IMR-90 (cell line): ENCODE measurements around the gene KLHL20. TPM values are rescaled to one million over a fixed set of nuclear protein-coding genes. Genes with fewer than 3 reads are reported as not detected.

Source experiments
- ATAC-seq: fragments of 200-7000 bp; cut with Tn5 transposase; 2 replicates; pipeline ENCODE4 v1.9.1; 2020; ENCODE audit warnings: low read depth, mild to moderate bottlenecking, moderate library complexity
- BruUV-seq: library from RNA; stranded (reverse); fragments of 400-500 nt; replicated peaks from 2 replicates; lab custom pipeline; 2021; lab: Mats Ljungman, UMichigan
- CTCF ChIA-PET: fragments of 300-600 bp; formaldehyde crosslinking; extraction: SDS; loops from one replicate; lab custom pipeline; 2021; ENCODE audit warnings: antibody characterized with exemption; lab: Yijun Ruan, JAX
- POLR2A ChIA-PET: fragments of 300-600 bp; sonication (Branson Sonifier 250); formaldehyde crosslinking; loops from one replicate; lab custom pipeline; 2022; ENCODE audit warnings: antibody characterized with exemption; ENCODE audit not compliant: unreplicated experiment; lab: Charles Lee
- DNase-seq: peaks from one replicate; pipeline ENCODE4 v3.0.0; 2013
- H2AFZ ChIP-seq: replicated peaks from 2 replicates; pipeline ENCODE3; 2013; ENCODE audit warnings: low read length, mild to moderate bottlenecking; ENCODE audit not compliant: poor library complexity
- H2AK5ac ChIP-seq: 2 replicates; pipeline ENCODE4 v1.6.1; 2013; ENCODE audit warnings: low read depth, low read length, inconsistent platforms
- H2AK9ac ChIP-seq: replicated peaks from 2 replicates; pipeline ENCODE3; 2013; ENCODE audit warnings: mild to moderate bottlenecking, low read depth, low read length, moderate library complexity; ENCODE audit not compliant: poor library complexity
- H2BK120ac ChIP-seq: 2 replicates; pipeline ENCODE4 v1.6.1; 2013; ENCODE audit warnings: low read depth, low read length, inconsistent platforms
- H2BK15ac ChIP-seq: 3 replicates; pipeline ENCODE4 v1.6.1; 2013; ENCODE audit warnings: low read depth, low read length, inconsistent platforms
- H2BK20ac ChIP-seq: 2 replicates; pipeline ENCODE4 v1.6.1; 2013; ENCODE audit warnings: low read depth, mild to moderate bottlenecking, inconsistent platforms, low read length, moderate library complexity
- H2BK5ac ChIP-seq: 2 replicates; pipeline ENCODE4 v1.6.1; 2013; ENCODE audit warnings: mild to moderate bottlenecking, low read depth, low read length, inconsistent platforms; ENCODE audit not compliant: poor library complexity, severe bottlenecking
- H3K14ac ChIP-seq: replicated peaks from 2 replicates; pipeline ENCODE4 v1.6.1; 2013; ENCODE audit warnings: low read depth, low read length, inconsistent platforms
- H3K18ac ChIP-seq: 2 replicates; pipeline ENCODE4 v1.6.1; 2013; ENCODE audit warnings: low read depth, low read length, control low read depth
- H3K23ac ChIP-seq: 2 replicates; pipeline ENCODE4 v1.6.1; 2013; ENCODE audit warnings: low read depth, low read length, inconsistent platforms
- H3K27ac ChIP-seq: 2 replicates; pipeline ENCODE4 v1.5.1; 2013; ENCODE audit warnings: mild to moderate bottlenecking, control low read depth, low read length; ENCODE audit not compliant: insufficient read depth
- H3K27me3 ChIP-seq: 2 replicates; pipeline ENCODE4 v1.6.1; 2013; ENCODE audit warnings: low read length; ENCODE audit not compliant: control insufficient read depth, insufficient read depth
- H3K36me3 ChIP-seq: 2 replicates; pipeline ENCODE4 v1.6.1; 2013; ENCODE audit warnings: low read length, mixed read lengths; ENCODE audit not compliant: control insufficient read depth, insufficient read depth
- H3K4ac ChIP-seq: 2 replicates; pipeline ENCODE4 v1.6.1; 2013; ENCODE audit warnings: low read depth, low read length, inconsistent platforms
- H3K4me1 ChIP-seq: 2 replicates; pipeline ENCODE4 v1.6.1; 2013; ENCODE audit warnings: low read length, mixed read lengths; ENCODE audit not compliant: control insufficient read depth, insufficient read depth
- H3K4me2 ChIP-seq: 2 replicates; pipeline ENCODE4 v1.6.1; 2013; ENCODE audit warnings: low read depth, mild to moderate bottlenecking, control low read depth, low read length, moderate library complexity
- H3K4me3 ChIP-seq: 2 replicates; pipeline ENCODE4 v1.5.1; 2013; ENCODE audit warnings: low read depth, mild to moderate bottlenecking, control low read depth, low read length, moderate library complexity; ENCODE audit not compliant: insufficient read depth
- H3K56ac ChIP-seq: 2 replicates; pipeline ENCODE4 v1.6.1; 2013; ENCODE audit warnings: low read length, inconsistent platforms; ENCODE audit not compliant: insufficient read depth; ENCODE audit errors: extremely low read depth
- H3K79me1 ChIP-seq, 2 experiments: 2 replicates each; pipeline ENCODE4 v1.6.1; 2013; ENCODE audit warnings: low read length in 2 of 2, inconsistent platforms in 1 of 2, low read depth in 1 of 2
- H3K9ac ChIP-seq: 2 replicates; pipeline ENCODE4 v1.6.1; 2013; ENCODE audit warnings: low read depth, low read length, control low read depth
- H3K9me1 ChIP-seq: 2 replicates; pipeline ENCODE4 v1.6.1; 2013; ENCODE audit warnings: low read length, inconsistent platforms; ENCODE audit not compliant: insufficient read depth
- H3K9me3 ChIP-seq: 2 replicates; pipeline ENCODE4 v1.6.1; 2013; ENCODE audit warnings: low read length; ENCODE audit not compliant: control insufficient read depth, insufficient read depth
- H4K20me1 ChIP-seq: 2 replicates; pipeline ENCODE4 v1.6.1; 2013; ENCODE audit warnings: low read length, inconsistent platforms; ENCODE audit not compliant: insufficient read depth
- H4K5ac ChIP-seq: 2 replicates; pipeline ENCODE4 v1.6.1; 2013; ENCODE audit warnings: mild to moderate bottlenecking, low read depth, low read length, control low read depth
- H4K8ac ChIP-seq, 2 experiments: 2 replicates each; pipeline ENCODE4 v1.6.1; 2013; ENCODE audit warnings: low read depth in 2 of 2, low read length in 2 of 2, control low read depth in 1 of 2, inconsistent platforms in 1 of 2
- H4K91ac ChIP-seq: 2 replicates; pipeline ENCODE4 v1.6.1; 2013; ENCODE audit warnings: low read depth, low read length, inconsistent platforms; ENCODE audit not compliant: insufficient read depth
- BHLHE40 ChIP-seq: fragments of 150-350 bp; IDR thresholded peaks from 2 replicates; pipeline ENCODE4 v1.6.1; 2016; ENCODE audit warnings: mild to moderate bottlenecking, low read depth, low read length
- CHD1 ChIP-seq: IDR thresholded peaks from 2 replicates; pipeline ENCODE4 v1.6.1; 2012; ENCODE audit warnings: low read depth, low read length, improper control_type of control experiment
- MAFK ChIP-seq: IDR thresholded peaks from 2 replicates; pipeline ENCODE4 v1.6.1; 2012; ENCODE audit warnings: low read depth, low read length, improper control_type of control experiment
- POLR2A ChIP-seq: IDR thresholded peaks from 2 replicates; pipeline ENCODE4 v1.6.1; 2012; ENCODE audit warnings: mild to moderate bottlenecking, low read depth, low read length
- RCOR1 ChIP-seq: IDR thresholded peaks from 2 replicates; pipeline ENCODE4 v1.6.1; 2012; ENCODE audit warnings: mild to moderate bottlenecking, low read length, improper control_type of control experiment; ENCODE audit not compliant: insufficient replicate concordance
- RFX5 ChIP-seq: IDR thresholded peaks from 2 replicates; pipeline ENCODE4 v1.8.0; 2012; ENCODE audit warnings: low read depth, mild to moderate bottlenecking, low read length, moderate library complexity
- WGBS, 2 experiments: methylation state at CpG; one replicate each; pipeline versions ENCODE4 v1.1.5 to v1.1.7; 2013; ENCODE audit warnings: missing lambda C conversion rate in 2 of 2; ENCODE audit not compliant: insufficient read length in 1 of 2; ENCODE audit errors: extremely low coverage in 2 of 2; 5-methylcytosine and 5-hydroxymethylcytosine counted together
- dilution Hi-C: fragments of 300-500 bp; cut with HindIII; formaldehyde crosslinking; loops from one replicate; pipeline ENCODE4 v1.14.3; 2018; ENCODE audit warnings: low sequenced_read_pairs; ENCODE audit not compliant: unreplicated experiment
- in situ Hi-C: fragments of 300-500 bp; cut with MboI; formaldehyde crosslinking; loops from 3 replicates; pipeline ENCODE4 v1.14.3; 2019; ENCODE audit warnings: low sequenced_read_pairs, inconsistent platforms, mixed read lengths
- intact Hi-C: fragments of 100-400 bp; cut with micrococcal nuclease; formaldehyde crosslinking; loops from 2 replicates; pipeline ENCODE4 v1.10.0; 2022
- polyA plus RNA-seq, 3 experiments: library from polyadenylated mRNA; depleted of rRNA; stranded (reverse); fragments of >200 nt; gene quantifications; 2 replicates each; pipeline ENCODE4 v1.2.3, GENCODE V29; 2012; ENCODE audit warnings: low replicate concordance in 1 of 3
- total RNA-seq: library from RNA; depleted of rRNA; stranded (reverse); fragments of >200 nt; gene quantifications from 2 replicates; pipeline ENCODE4 v1.2.3, GENCODE V29; 2012

Gene KLHL20
- total and polyA plus RNA-seq, 2 of the 4 experiments (the other 2 are of a cell fraction): 13.5 to 23.3 TPM

- CTCF ChIA-PET: no interaction called here
Observed at GRCh38 chr1:173705117-173705516, 9.7 kb upstream of the KLHL20 start.

More at GRCh38 chr1:173705117-173705516, 9.7 kb upstream of the KLHL20 start:
- Histone ChIP-seq H4K5ac (no peak overlapping the region), H3K9me1 (no peaks in the 10 kb centered on the region), H2BK15ac (no peak overlapping the region), H3K14ac (no peak overlapping the region), H2BK5ac (no peak overlapping the region), H3K4ac (no peak overlapping the region), H3K27ac (no peak overlapping the region), H3K18ac (no peak overlapping the region), H3K4me2 (no peak overlapping the region), H4K8ac (no peak overlapping the region), H3K9me3 (no peaks in the 10 kb centered on the region), H3K9ac (no peak overlapping the region), H2BK120ac (no peak overlapping the region), H3K79me1 (no peaks in the 10 kb centered on the region), H2AK9ac (no peak overlapping the region), H4K20me1 (no peaks in the 10 kb centered on the region), H3K4me1 (no peaks in the 10 kb centered on the region), H3K36me3 (no peaks in the 10 kb centered on the region), H3K23ac (no peak overlapping the region), H3K56ac (no peak overlapping the region), H4K91ac (no peak overlapping the region), H2AK5ac (no peak overlapping the region), H2AFZ (no peak overlapping the region), H2BK20ac (no peak overlapping the region), H3K4me3 (no peak overlapping the region), H3K27me3 (peaks cover 5% of the 10 kb centered on the region; the same call in 1 of the 2 replicates)
- no peak for ATAC-seq
- BruUV-seq: no TSS peak
- DNase-seq: no peak
- TF ChIP-seq RFX5 (no peak), BHLHE40 (no peak), RCOR1 (no peak), POLR2A (no peak), CHD1 (no peak), MAFK (no peak)
- in situ Hi-C loops: no loop called here
- POLR2A ChIA-PET: no interaction called here
- intact Hi-C loops: no loop called here
- WGBS, 2 experiments: no CpG with 5 or more reads among the region's 5 CpGs
- dilution Hi-C loops: no loop called here
